HepG2 (cell line): ENCODE results near the gene PSAP. TPM values are rescaled to one million over a fixed set of nuclear protein-coding genes. Genes with fewer than 3 reads are reported as not detected.

Experiments used
- ATAC-seq: fragments of 200-7000 bp; cut with Tn5 transposase; 3 replicates; pipeline ENCODE4 v1.9.1; 2020; ENCODE audit warnings: mild to moderate bottlenecking, moderate library complexity
- BruUV-seq: library from RNA; stranded (reverse); fragments of 400-500 nt; replicated peaks from 2 replicates; lab custom pipeline; 2021; lab: Mats Ljungman, UMichigan
- CTCF ChIA-PET: fragments of 300-600 bp; formaldehyde crosslinking; extraction: SDS; loops from one replicate; lab custom pipeline; 2021; ENCODE audit warnings: low total read pairs, inconsistent platforms, low intra/inter-chr PET ratio; lab: Yijun Ruan, JAX
- POLR2A ChIA-PET: fragments of 350-600 bp; sonication (Branson Sonifier 250); formaldehyde crosslinking; loops from one replicate; lab custom pipeline; 2020; ENCODE audit warnings: antibody characterized with exemption, inconsistent platforms; lab: Yijun Ruan, JAX
- DNase-seq: peaks from one replicate; pipeline ENCODE4 v3.0.0-alpha.2; 2015; ENCODE audit warnings: low spot score
- FAIRE-seq: peaks from 3 replicates; lab custom pipeline; 2011; peaks lifted over from hg19 to GRCh38; lab: Jason Lieb, UNC
- H2AFZ ChIP-seq: one replicate; pipeline ENCODE4 v1.6.1; 2011; ENCODE audit warnings: low read length, inconsistent platforms
- H3K27ac ChIP-seq: fragments of 300-600 bp; 3 replicates; pipeline ENCODE4 v1.8.0; 2011; ENCODE audit warnings: mixed run types, mild to moderate bottlenecking, mixed read lengths, low read length, inconsistent platforms; ENCODE audit not compliant: insufficient read depth; ENCODE audit errors: extremely low read length
- H3K27me3 ChIP-seq, 2 experiments: fragments of 200-600 bp in 1 of 2; 2 replicates in 1 of 2; 3 replicates in 1 of 2; pipeline versions ENCODE4 v1.6.0 to v1.8.0; 2011; ENCODE audit warnings: low read length in 2 of 2, mild to moderate bottlenecking in 2 of 2, moderate library complexity in 2 of 2, inconsistent platforms in 1 of 2; ENCODE audit not compliant: insufficient read depth in 2 of 2, control insufficient read depth in 1 of 2
- H3K36me3 ChIP-seq, 2 experiments: fragments of 200-600 bp in 1 of 2; replicated peaks in 1 of 2; 2 replicates in 1 of 2; 3 replicates in 1 of 2; pipeline versions ENCODE4 v1.5.1 to v1.8.0; 2011; ENCODE audit warnings: low read length in 2 of 2, inconsistent platforms in 1 of 2; ENCODE audit not compliant: insufficient read depth in 2 of 2, control insufficient read depth in 1 of 2
- H3K4me1 ChIP-seq: 2 replicates; pipeline ENCODE4 v1.5.1; 2012; ENCODE audit warnings: low read length, inconsistent platforms; ENCODE audit not compliant: insufficient read depth
- H3K4me2 ChIP-seq: 2 replicates; pipeline ENCODE4 v1.6.0; 2011; ENCODE audit warnings: low read depth, low read length, inconsistent platforms
- H3K4me3 ChIP-seq, 3 experiments: fragments of 200-600 bp in 1 of 3; sonication (generic), shearing (Covaris generic) in 1 of 3; replicated peaks in 1 of 3; 2 replicates each; pipeline ENCODE4 v1.5.1; 2011 to 2016; ENCODE audit warnings: low read length in 3 of 3, inconsistent platforms in 2 of 3, low read depth in 2 of 3, mild to moderate bottlenecking in 2 of 3, control low read depth in 1 of 3, mixed read lengths in 1 of 3; ENCODE audit not compliant: insufficient read depth in 1 of 3
- H3K79me2 ChIP-seq: one replicate; pipeline ENCODE4 v1.6.1; 2011; ENCODE audit warnings: low read length, inconsistent platforms; ENCODE audit not compliant: insufficient read depth
- H3K9ac ChIP-seq: 2 replicates; pipeline ENCODE4 v1.6.0; 2011; ENCODE audit warnings: mild to moderate bottlenecking, low read depth, low read length, inconsistent platforms; ENCODE audit not compliant: insufficient read depth
- H3K9me3 ChIP-seq: 2 replicates; pipeline ENCODE4 v1.5.1; 2012; ENCODE audit warnings: mild to moderate bottlenecking, low read length
- H4K20me1 ChIP-seq: 2 replicates; pipeline ENCODE4 v1.6.0; 2011; ENCODE audit warnings: inconsistent platforms, mild to moderate bottlenecking, low read length, moderate library complexity; ENCODE audit not compliant: insufficient read depth
- ZFP90 ChIP-seq: sonication (generic); formaldehyde crosslinking; IDR thresholded peaks from 2 replicates; pipeline ENCODE4 v1.8.0; 2022; ENCODE audit warnings: missing genetic modification reagents, mild to moderate bottlenecking, inconsistent platforms, borderline replicate concordance
- WGBS: methylation state at CpG from one replicate; pipeline ENCODE4 v1.1.6; 2017; ENCODE audit warnings: low lambda C conversion rate; 5-methylcytosine and 5-hydroxymethylcytosine counted together
- in situ Hi-C: cut with HindIII; loops from 2 replicates; pipeline ENCODE4 v1.10.0; 2017; ENCODE audit warnings: low pct_unique_long_range_greater_than_20kb; ENCODE audit not compliant: extremely low pct_ligation_motif_present
- intact Hi-C: fragments of 100-400 bp; cut with micrococcal nuclease; formaldehyde crosslinking; loops from one replicate; pipeline ENCODE4 v1.10.0; 2022; ENCODE audit not compliant: unreplicated experiment
- polyA plus RNA-seq, 8 experiments: library from polyadenylated mRNA; depleted of rRNA in 3 of 8; stranded (reverse) in 7 of 8; unstranded in 1 of 8; fragments of >200 nt; fragmentation: Illumina TruSeq in 4 of 8; extraction: Trizol in 4 of 8; gene quantifications; 2 replicates each; pipeline versions ENCODE4 v1.2.1 to v1.2.3, GENCODE V29; 2011 to 2016; ENCODE audit warnings: low read depth in 4 of 8, missing spikeins in 1 of 8, mixed read lengths in 1 of 8; ENCODE audit not compliant: insufficient read depth in 1 of 8
- total RNA-seq, 5 experiments: library from RNA; depleted of rRNA; stranded (reverse); fragments of >200 nt; fragmentation: Illumina TruSeq; extraction: Trizol; gene quantifications; 2 replicates each; pipeline ENCODE4 v1.2.3, GENCODE V29; 2016; ENCODE audit warnings: low read depth in 1 of 5
- TF ChIP-seq, protein P1 (sequence below): sonication (generic); formaldehyde crosslinking; IDR thresholded peaks from 2 replicates; pipeline ENCODE4 v1.5.1; 2020; ENCODE audit warnings: mild to moderate bottlenecking, missing genetic modification reagents, moderate library complexity

The PSAP gene
- total and polyA plus RNA-seq, 2 of the 13 experiments (the other 11 are each of a cell fraction or from before 2014, with no cell fraction given) = 323 to 643 TPM

GRCh38 chr10:71805776-71806703, 45.0 kb downstream of the PSAP start:
- no peak overlapping the region for H2AFZ ChIP-seq
- intact Hi-C loops = no loop called here
- H4K20me1 ChIP-seq = no peaks in the 10 kb centered on the region
- in situ Hi-C loops = no loop called here
- no peak overlapping the region for H3K27ac ChIP-seq
- no peak for FAIRE-seq
- peaks cover 5 to 19% of the 10 kb centered on the region in 2 experiments; a peak in 4 of 5 replicates for H3K27me3 ChIP-seq
- ATAC-seq = peak; percentile 70
- no peaks in the 10 kb centered on the region for H3K9me3 ChIP-seq
- H3K79me2 ChIP-seq = no peaks in the 10 kb centered on the region
- H3K4me3 ChIP-seq = peak overlapping the region in 1 of 3 experiments; percentile 12; a peak in 1 of 6 replicates
- WGBS = 23% methylated on average over 20 of the region's 41 CpGs
- BruUV-seq = no TSS peak
- no peak for DNase-seq
- no peak overlapping the region for H3K9ac ChIP-seq
- ChIA-PET POLR2A (interaction anchor here (1.2 kb wide), 1 partner anchor 9 kb away, joined by 3 read pairs; no protein-coding TSS in a partner anchor), CTCF (no interaction called here)
- no peaks in the 10 kb centered on the region for H3K36me3 ChIP-seq
- H3K4me2 ChIP-seq = peak overlapping the region; percentile 48
- peaks cover 9% of the 10 kb centered on the region; the same call in 1 of the 2 replicates for H3K4me1 ChIP-seq
- TF ChIP-seq, protein P1, sequence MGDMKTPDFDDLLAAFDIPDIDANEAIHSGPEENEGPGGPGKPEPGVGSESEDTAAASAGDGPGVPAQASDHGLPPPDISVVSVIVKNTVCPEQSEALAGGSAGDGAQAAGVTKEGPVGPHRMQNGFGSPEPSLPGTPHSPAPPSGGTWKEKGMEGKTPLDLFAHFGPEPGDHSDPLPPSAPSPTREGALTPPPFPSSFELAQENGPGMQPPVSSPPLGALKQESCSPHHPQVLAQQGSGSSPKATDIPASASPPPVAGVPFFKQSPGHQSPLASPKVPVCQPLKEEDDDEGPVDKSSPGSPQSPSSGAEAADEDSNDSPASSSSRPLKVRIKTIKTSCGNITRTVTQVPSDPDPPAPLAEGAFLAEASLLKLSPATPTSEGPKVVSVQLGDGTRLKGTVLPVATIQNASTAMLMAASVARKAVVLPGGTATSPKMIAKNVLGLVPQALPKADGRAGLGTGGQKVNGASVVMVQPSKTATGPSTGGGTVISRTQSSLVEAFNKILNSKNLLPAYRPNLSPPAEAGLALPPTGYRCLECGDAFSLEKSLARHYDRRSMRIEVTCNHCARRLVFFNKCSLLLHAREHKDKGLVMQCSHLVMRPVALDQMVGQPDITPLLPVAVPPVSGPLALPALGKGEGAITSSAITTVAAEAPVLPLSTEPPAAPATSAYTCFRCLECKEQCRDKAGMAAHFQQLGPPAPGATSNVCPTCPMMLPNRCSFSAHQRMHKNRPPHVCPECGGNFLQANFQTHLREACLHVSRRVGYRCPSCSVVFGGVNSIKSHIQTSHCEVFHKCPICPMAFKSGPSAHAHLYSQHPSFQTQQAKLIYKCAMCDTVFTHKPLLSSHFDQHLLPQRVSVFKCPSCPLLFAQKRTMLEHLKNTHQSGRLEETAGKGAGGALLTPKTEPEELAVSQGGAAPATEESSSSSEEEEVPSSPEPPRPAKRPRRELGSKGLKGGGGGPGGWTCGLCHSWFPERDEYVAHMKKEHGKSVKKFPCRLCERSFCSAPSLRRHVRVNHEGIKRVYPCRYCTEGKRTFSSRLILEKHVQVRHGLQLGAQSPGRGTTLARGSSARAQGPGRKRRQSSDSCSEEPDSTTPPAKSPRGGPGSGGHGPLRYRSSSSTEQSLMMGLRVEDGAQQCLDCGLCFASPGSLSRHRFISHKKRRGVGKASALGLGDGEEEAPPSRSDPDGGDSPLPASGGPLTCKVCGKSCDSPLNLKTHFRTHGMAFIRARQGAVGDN = peak; percentile 20; the same call in 1 of the 2 replicates
- no peak for TF ChIP-seq ZFP90 (CRISPR knock-in tag)
